GM21786 (cell line): ENCODE data around the gene MRPL30.
A peak's percentile ranks its signal among the peaks of the same experiment; 100 is the strongest.
"Not testable (repeated sequence)": the region's sequence is repeated elsewhere in the genome, so short reads cannot be mapped to it uniquely, and the experiment has no call there.

Source experiments
- ATAC-seq: cut with Tn5 transposase; IDR thresholded peaks from one replicate; pipeline ENCODE4 v1.9.1; 2021; ENCODE audit not compliant: unreplicated experiment

The MRPL30 gene

GRCh38 chr2:99180755-99181623 is at the start of gene MRPL30, which contains the start of gene MITD1:
MRPL30 (plus strand) TSS chr2:99181184; CDS start chr2:99186204, 5,020 bp downstream.
MITD1 (minus strand) TSS chr2:99181058; CDS start chr2:99180981, 77 bp downstream.
- peak; percentile 94 for ATAC-seq

GRCh38 chr2:99135044-99135556 is 45.9 kb upstream of the MRPL30 start:
- not testable (repeated sequence) for ATAC-seq

GRCh38 chr2:99139003-99139402 is 42.0 kb upstream of the MRPL30 start:
- no peak for ATAC-seq

- ATAC-seq: no peak
These were observed 40.7 kb upstream of the MRPL30 start for GRCh38 chr2:99140056-99140859.

- ATAC-seq: peak; percentile 28
These were observed 40.2 kb upstream of the MRPL30 start for GRCh38 chr2:99140860-99141109.

- ATAC-seq: peak; percentile 91
These were observed 39.6 kb upstream of the MRPL30 start, which contains the start of gene C2orf15 for GRCh38 chr2:99141110-99142108. C2orf15 (plus strand) TSS chr2:99141707; CDS start chr2:99150559, 8,852 bp downstream.

GRCh38 chr2:99150706-99151105 is 30.3 kb upstream of the MRPL30 start:
- no peak for ATAC-seq

GRCh38 chr2:99152199-99152895 is 28.6 kb upstream of the MRPL30 start:
- no peak for ATAC-seq

- ATAC-seq: no peak
These were observed 26.9 kb upstream of the MRPL30 start for GRCh38 chr2:99153921-99154604.

- peak; percentile 95 for ATAC-seq
These were observed 26.1 kb upstream of the MRPL30 start, which contains the start of the genes LIPT1 and TSGA10 for GRCh38 chr2:99154643-99155536. LIPT1 (plus strand) TSS chr2:99154967; CDS start chr2:99161958, 6,991 bp downstream. TSGA10 (minus strand) TSS chr2:99154942; CDS start chr2:99109439, 45,503 bp downstream.

GRCh38 chr2:99156891-99157290 is 24.1 kb upstream of the MRPL30 start:
- no peak for ATAC-seq

- ATAC-seq: no peak
These were observed 22.4 kb upstream of the MRPL30 start for GRCh38 chr2:99158599-99158998.

- no peak for ATAC-seq
These were observed 21.4 kb upstream of the MRPL30 start for GRCh38 chr2:99159594-99159993.

- ATAC-seq: no peak
These were observed 14.8 kb upstream of the MRPL30 start for GRCh38 chr2:99166218-99166617.

GRCh38 chr2:99169534-99169933 is 11.4 kb upstream of the MRPL30 start:
- no peak for ATAC-seq

GRCh38 chr2:99171377-99172140 is 9.4 kb upstream of the MRPL30 start:
- ATAC-seq: no peak

GRCh38 chr2:99181624-99182000 is 628 bp downstream of the MRPL30 start:
- ATAC-seq: no peak
